Kidney epithelial cell (primary cell): ENCODE measurements around the gene NFIC. TPM values are rescaled to one million over a fixed set of nuclear protein-coding genes. Genes with fewer than 3 reads are reported as not detected.

ENCODE experiments used
- DNase-seq: peaks from one replicate; pipeline ENCODE4 v3.0.0-alpha.2; 2010; ENCODE audit warnings: low read depth
- H3K27me3 ChIP-seq: 2 replicates; pipeline ENCODE4 v1.6.0; 2011; ENCODE audit warnings: low read length; ENCODE audit not compliant: control insufficient read depth, insufficient read depth
- H3K36me3 ChIP-seq: 2 replicates; pipeline ENCODE4 v1.5.1; 2011; ENCODE audit warnings: low read length; ENCODE audit not compliant: control insufficient read depth, insufficient read depth
- H3K4me3 ChIP-seq: 2 replicates; pipeline ENCODE4 v1.5.1; 2011; ENCODE audit warnings: low read depth, mild to moderate bottlenecking, control low read depth, low read length
- CTCF ChIP-seq: IDR thresholded peaks from 2 replicates; pipeline ENCODE4 v1.5.1; 2011; ENCODE audit warnings: mild to moderate bottlenecking, moderate library complexity, low read length, control low read depth, inconsistent platforms; ENCODE audit not compliant: insufficient read depth, poor library complexity, severe bottlenecking
- total RNA-seq: library from RNA; depleted of rRNA; stranded (reverse); fragments of >200 nt; gene quantifications from 2 replicates; pipeline ENCODE4 v1.2.3, GENCODE V29; 2015

Gene NFIC
- total RNA-seq, 1 donor from 2014 or later, result 18.0 TPM

- Histone ChIP-seq H3K4me3 (no peak overlapping the region), H3K27me3 (no peaks in the 10 kb centered on the region), H3K36me3 (no peaks in the 10 kb centered on the region)
- DNase-seq, result no peak
- no peak for TF ChIP-seq CTCF
Observed at GRCh38 chr19:3403489-3404323, 37.3 kb downstream of the NFIC start.

DNA sequence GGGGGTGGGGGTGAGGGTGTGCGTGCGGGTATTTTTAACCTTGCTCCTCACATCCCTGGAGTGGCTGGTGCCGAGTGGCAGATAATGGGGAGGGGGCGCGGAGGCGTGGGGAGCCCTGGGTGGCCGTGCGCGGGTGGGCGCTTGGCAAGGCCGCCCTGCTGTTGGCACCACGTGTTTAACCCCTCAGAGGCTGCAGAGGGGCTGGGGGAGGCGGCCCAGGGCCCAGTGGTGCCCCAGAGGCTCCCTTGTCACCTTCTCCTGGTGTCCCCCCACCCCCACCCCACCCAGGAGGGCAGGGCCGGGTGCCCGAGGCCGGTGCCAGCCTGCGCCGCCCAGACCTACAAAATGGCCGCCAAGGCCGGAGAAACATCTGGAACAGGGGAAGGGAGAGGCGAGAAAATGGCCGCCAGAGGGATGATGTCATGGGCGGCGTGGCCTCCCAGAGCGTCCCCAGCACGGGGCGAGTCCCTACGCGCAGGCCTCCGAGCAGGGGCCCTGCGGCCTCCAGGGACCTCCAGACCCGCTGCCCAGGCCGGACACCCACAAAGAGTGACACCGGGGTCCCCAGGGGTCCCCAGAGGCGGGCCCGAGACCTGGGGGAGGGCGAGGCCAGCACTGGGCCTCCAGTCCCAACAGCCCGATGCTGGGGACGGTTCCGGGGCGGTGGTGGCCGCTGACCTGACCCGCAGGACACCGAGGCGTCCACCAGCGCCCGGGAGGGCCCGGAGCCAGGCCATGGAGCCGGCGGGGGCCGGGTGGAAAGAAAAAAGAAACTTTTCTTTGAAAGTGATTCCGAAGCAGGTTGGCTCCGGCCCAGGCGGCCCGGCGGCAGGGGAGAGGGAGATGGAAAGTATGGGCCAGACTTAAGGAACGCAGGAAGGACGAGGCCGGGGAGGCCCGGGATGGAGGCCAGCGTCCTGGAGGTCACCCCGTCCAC, 38.2 kb downstream of the NFIC start:
- Histone ChIP-seq H3K36me3 (no peaks in the 10 kb centered on the region), H3K27me3 (no peaks in the 10 kb centered on the region), H3K4me3 (no peak overlapping the region)
- DNase-seq, result no peak
- TF ChIP-seq CTCF, result no peak

GRCh38 chr19:3405261-3405653, 38.9 kb downstream of the NFIC start:
- no peaks in the 10 kb centered on the region for H3K36me3 ChIP-seq
- no peak for DNase-seq
- H3K27me3 ChIP-seq, result no peaks in the 10 kb centered on the region
- no peak overlapping the region for H3K4me3 ChIP-seq
- TF ChIP-seq CTCF, result no peak

GRCh38 chr19:3406571-3407111, 40.3 kb downstream of the NFIC start:
- no peaks in the 10 kb centered on the region for H3K27me3 ChIP-seq
- DNase-seq, result no peak
- TF ChIP-seq CTCF, result no peak
- H3K4me3 ChIP-seq, result no peak overlapping the region
- no peaks in the 10 kb centered on the region for H3K36me3 ChIP-seq

GRCh38 chr19:3407556-3408516, 41.5 kb downstream of the NFIC start:
- Histone ChIP-seq H3K27me3 (no peaks in the 10 kb centered on the region), H3K4me3 (no peak overlapping the region), H3K36me3 (no peaks in the 10 kb centered on the region)
- no peak for DNase-seq
- no peak for TF ChIP-seq CTCF
